GM23248 (cell line): Measurements from ENCODE around the gene CCDC47. TPM values are rescaled to one million over a fixed set of nuclear protein-coding genes. Genes with fewer than 3 reads are reported as not detected.

Experiments used
- DNase-seq: peaks from one replicate; pipeline ENCODE4 v3.0.0-alpha.2; 2015
- H2AFZ ChIP-seq: fragments of 200-600 bp; sonication (generic); 2 replicates; pipeline ENCODE4 v1.6.1; 2016; ENCODE audit warnings: antibody characterized with exemption
- H3F3A ChIP-seq: fragments of 200-600 bp; sonication (generic); 2 replicates; pipeline ENCODE4 v1.6.1; 2016; ENCODE audit warnings: mild to moderate bottlenecking, antibody characterized with exemption, mixed run types; ENCODE audit not compliant: insufficient read depth
- H3K27ac ChIP-seq: fragments of 200-600 bp; sonication (generic); 2 replicates; pipeline ENCODE4 v1.5.1; 2016; ENCODE audit warnings: mild to moderate bottlenecking
- H3K27me3 ChIP-seq: fragments of 200-600 bp; sonication (generic); replicated peaks from 2 replicates; pipeline ENCODE4 v1.6.1; 2016; ENCODE audit warnings: mild to moderate bottlenecking; ENCODE audit not compliant: insufficient read depth
- H3K36me3 ChIP-seq: fragments of 200-600 bp; sonication (generic); 2 replicates; pipeline ENCODE4 v1.6.1; 2016; ENCODE audit warnings: low read depth, mild to moderate bottlenecking
- H3K4me1 ChIP-seq: fragments of 200-600 bp; sonication (generic); 2 replicates; pipeline ENCODE4 v1.6.1; 2016; ENCODE audit warnings: mild to moderate bottlenecking; ENCODE audit not compliant: insufficient read depth
- H3K4me2 ChIP-seq: fragments of 200-600 bp; sonication (generic); one replicate; pipeline ENCODE4 v1.6.1; 2016; ENCODE audit warnings: mild to moderate bottlenecking; ENCODE audit not compliant: unreplicated experiment
- H3K4me3 ChIP-seq: fragments of 200-600 bp; sonication (generic); 2 replicates; pipeline ENCODE4 v1.5.1; 2016; ENCODE audit warnings: mild to moderate bottlenecking
- H3K79me2 ChIP-seq: fragments of 200-600 bp; sonication (generic); 2 replicates; pipeline ENCODE4 v1.6.1; 2016; ENCODE audit warnings: mild to moderate bottlenecking; ENCODE audit not compliant: insufficient read depth
- H3K9ac ChIP-seq: fragments of 200-600 bp; sonication (generic); 2 replicates; pipeline ENCODE4 v1.6.1; 2016; ENCODE audit warnings: mild to moderate bottlenecking
- H3K9me2 ChIP-seq: fragments of 200-600 bp; sonication (generic); 2 replicates; pipeline ENCODE4 v1.6.1; 2016; ENCODE audit warnings: mixed run types, mild to moderate bottlenecking, moderate library complexity; ENCODE audit not compliant: insufficient read depth
- H3K9me3 ChIP-seq: fragments of 200-600 bp; sonication (generic); one replicate; pipeline ENCODE4 v1.6.1; 2017; ENCODE audit warnings: low read depth
- H4K20me1 ChIP-seq: fragments of 200-600 bp; sonication (generic); 2 replicates; pipeline ENCODE4 v1.6.0; 2016; ENCODE audit not compliant: insufficient read depth
- EZH2 ChIP-seq: fragments of 200-600 bp; sonication (generic); IDR thresholded peaks from 2 replicates; pipeline ENCODE4 v1.6.1; 2018; ENCODE audit warnings: antibody characterized with exemption, mild to moderate bottlenecking; ENCODE audit not compliant: insufficient read depth, poor library complexity, severe bottlenecking
- EZH2phosphoT487 ChIP-seq: fragments of 200-600 bp; sonication (generic); IDR thresholded peaks from 2 replicates; pipeline ENCODE4 v1.6.1; 2018; ENCODE audit warnings: antibody characterized with exemption, moderate library complexity, mild to moderate bottlenecking, low read depth; ENCODE audit not compliant: insufficient read depth
- WGBS, 2 experiments: methylation state at CpG; one replicate each; pipeline ENCODE4 v1.1.6; 2015 to 2017; ENCODE audit warnings: low lambda C conversion rate in 2 of 2, low coverage in 1 of 2; ENCODE audit errors: missing lambda C conversion rate in 2 of 2; 5-methylcytosine and 5-hydroxymethylcytosine counted together
- in situ Hi-C: fragments of 300-500 bp; cut with MboI; formaldehyde crosslinking; loops from 2 replicates; pipeline ENCODE4 v1.15.0; 2020
- polyA plus RNA-seq: library from polyadenylated mRNA; unstranded; fragments of >200 nt; fragmentation: Nextera tagmentation; extraction: Ambion mirVana; gene quantifications from 2 replicates; pipeline ENCODE4 v1.2.1, GENCODE V29; 2016
- total RNA-seq: library from RNA; depleted of rRNA; stranded (reverse); fragments of >200 nt; shearing (Covaris generic); gene quantifications from 2 replicates; pipeline ENCODE4 v1.2.3, GENCODE V29; 2014

Gene CCDC47
- total and polyA plus RNA-seq, 2 experiments from 2014 or later, result 60.5 to 72.2 TPM

DNA sequence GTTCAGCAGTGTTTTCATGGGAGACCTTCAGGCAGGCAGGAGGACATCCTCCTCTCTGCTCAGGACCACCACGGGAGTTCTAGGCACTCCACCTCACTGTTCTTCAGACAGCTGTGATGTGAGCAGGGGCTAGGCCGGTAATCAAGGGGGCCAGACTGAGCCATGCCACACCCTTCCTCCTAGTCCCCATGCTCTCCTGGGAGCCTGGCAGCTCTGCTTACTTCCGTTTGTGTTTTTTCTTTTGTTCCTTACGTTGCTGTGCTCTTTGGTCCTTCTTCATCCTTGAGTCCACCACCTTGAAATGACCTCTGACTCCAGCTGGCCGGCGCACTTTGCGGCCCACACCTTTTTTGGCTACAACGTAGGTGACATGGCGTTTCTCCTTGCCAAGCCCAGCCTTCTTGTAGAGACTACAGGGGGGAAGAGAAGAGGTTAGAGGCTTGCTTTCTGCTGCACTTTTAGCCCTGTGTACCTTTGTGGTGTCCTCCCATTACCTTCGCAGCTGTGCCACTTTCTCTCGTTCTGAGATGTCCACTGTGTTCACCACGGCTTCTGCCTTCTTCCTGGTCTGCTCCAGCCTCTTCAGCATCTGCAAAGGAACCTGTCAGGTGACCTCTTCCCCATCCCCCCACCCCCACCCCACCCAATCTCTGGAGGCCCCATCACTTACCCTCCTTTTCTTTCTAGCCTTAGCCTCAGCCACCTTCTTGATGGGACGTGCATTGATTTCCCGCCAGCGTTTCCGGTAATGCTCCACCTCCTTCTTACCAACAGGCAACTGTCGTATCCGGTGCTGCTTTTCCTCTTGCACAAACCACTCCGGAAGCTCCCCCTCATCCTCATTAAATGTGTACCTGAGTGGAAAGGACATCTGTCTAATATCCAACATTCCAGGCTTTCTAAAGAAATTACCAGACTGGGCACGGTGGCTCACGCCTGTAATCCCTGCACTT lies 46.5 kb upstream of the CCDC47 start:
- H3K27ac ChIP-seq, result no peak overlapping the region
- no peaks in the 10 kb centered on the region for H4K20me1 ChIP-seq
- DNase-seq, result no peak
- in situ Hi-C loops, result no loop called here
- WGBS, 2 experiments, result 78 to 81% methylated on average over 21 of the region's 21 CpGs
- peaks cover 57% of the 10 kb centered on the region for H3K79me2 ChIP-seq
- peaks cover 95% of the 10 kb centered on the region for H3K36me3 ChIP-seq
- H3K4me1 ChIP-seq, result peaks cover 4% of the 10 kb centered on the region; the same call in 1 of the 2 replicates
- H3K4me3 ChIP-seq, result no peak overlapping the region
- H3F3A ChIP-seq, result peaks cover 72% of the 10 kb centered on the region
- no peak overlapping the region for H3K4me2 ChIP-seq
- H3K9me3 ChIP-seq, result no peaks in the 10 kb centered on the region
- TF ChIP-seq EZH2 (no peak), EZH2phosphoT487 (no peak)
- no peak overlapping the region for H3K9ac ChIP-seq
- H3K9me2 ChIP-seq, result no peaks in the 10 kb centered on the region
- H3K27me3 ChIP-seq, result no peaks in the 10 kb centered on the region
- H2AFZ ChIP-seq, result no peak overlapping the region

DNA sequence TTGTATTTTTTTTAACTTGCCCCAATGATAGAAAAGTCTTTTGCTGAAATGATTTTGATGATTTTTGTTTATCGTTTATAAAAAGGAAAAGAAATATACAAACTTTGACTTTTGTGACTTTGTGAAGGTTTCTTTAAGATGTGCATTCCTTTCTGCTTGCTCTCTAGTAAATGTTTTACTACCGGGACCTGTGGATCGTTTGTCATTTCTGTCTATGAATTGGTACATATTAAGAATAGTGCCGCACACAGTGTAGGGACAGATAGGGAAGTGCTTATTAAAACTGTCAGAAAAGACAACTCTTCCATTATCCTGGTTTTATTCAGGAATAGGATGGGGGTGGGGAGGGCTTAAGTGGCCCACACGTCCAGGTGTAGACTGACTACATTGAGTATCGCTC lies 45.7 kb upstream of the CCDC47 start:
- Histone ChIP-seq H3K9me2 (no peaks in the 10 kb centered on the region), H3K9ac (no peak overlapping the region), H3K9me3 (no peaks in the 10 kb centered on the region), H3K4me1 (peaks cover 4% of the 10 kb centered on the region; the same call in 1 of the 2 replicates), H3K4me2 (no peak overlapping the region), H3F3A (peaks cover 78% of the 10 kb centered on the region), H3K27me3 (no peaks in the 10 kb centered on the region), H3K36me3 (peaks cover 95% of the 10 kb centered on the region), H2AFZ (no peak overlapping the region), H3K27ac (no peak overlapping the region), H4K20me1 (no peaks in the 10 kb centered on the region), H3K79me2 (peaks cover 53% of the 10 kb centered on the region), H3K4me3 (no peak overlapping the region)
- DNase-seq, result no peak
- no peak for TF ChIP-seq EZH2
- no peak for TF ChIP-seq EZH2phosphoT487
- in situ Hi-C loops, result no loop called here
- 73 to 78% methylated on average over 6 of the region's 6 CpGs for WGBS, 2 experiments

DNA sequence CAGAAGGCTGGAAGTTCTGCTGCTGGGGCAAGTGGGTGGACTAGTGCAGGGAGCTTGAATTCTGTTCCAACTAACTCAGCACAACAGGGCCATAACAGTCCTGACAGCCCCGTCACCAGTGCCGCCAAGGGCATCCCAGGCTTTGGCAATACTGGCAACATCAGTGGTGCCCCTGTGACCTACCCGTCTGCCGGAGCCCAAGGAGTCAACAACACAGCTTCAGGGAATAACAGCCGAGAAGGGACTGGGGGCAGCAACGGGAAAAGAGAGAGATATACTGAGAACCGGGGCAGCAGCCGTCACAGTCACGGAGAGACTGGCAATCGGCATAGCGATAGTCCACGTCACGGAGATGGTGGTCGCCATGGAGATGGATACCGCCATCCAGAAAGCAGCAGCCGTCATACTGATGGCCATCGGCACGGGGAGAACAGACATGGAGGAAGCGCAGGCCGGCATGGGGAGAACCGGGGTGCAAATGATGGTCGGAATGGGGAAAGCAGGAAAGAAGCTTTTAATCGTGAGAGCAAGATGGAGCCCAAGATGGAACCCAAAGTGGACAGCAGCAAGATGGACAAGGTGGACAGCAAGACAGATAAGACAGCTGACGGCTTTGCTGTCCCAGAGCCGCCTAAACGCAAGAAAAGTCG lies 44.5 kb upstream of the CCDC47 start:
- TF ChIP-seq EZH2phosphoT487 (no peak), EZH2 (no peak)
- in situ Hi-C loops, result no loop called here
- H3K9me2 ChIP-seq, result no peaks in the 10 kb centered on the region
- H3K27me3 ChIP-seq, result no peaks in the 10 kb centered on the region
- no peak overlapping the region for H3K27ac ChIP-seq
- no peaks in the 10 kb centered on the region for H3K9me3 ChIP-seq
- H4K20me1 ChIP-seq, result no peaks in the 10 kb centered on the region
- H3K9ac ChIP-seq, result no peak overlapping the region
- peaks cover 4% of the 10 kb centered on the region; the same call in 1 of the 2 replicates for H3K4me1 ChIP-seq
- H3K4me2 ChIP-seq, result no peak overlapping the region
- H3K79me2 ChIP-seq, result peaks cover 51% of the 10 kb centered on the region
- DNase-seq, result no peak
- H3K4me3 ChIP-seq, result no peak overlapping the region
- WGBS, 2 experiments, result 96 to 97% methylated on average over 27 of the region's 27 CpGs
- H3K36me3 ChIP-seq, result peaks cover 93% of the 10 kb centered on the region
- peaks cover 85% of the 10 kb centered on the region for H3F3A ChIP-seq
- no peak overlapping the region for H2AFZ ChIP-seq

DNA sequence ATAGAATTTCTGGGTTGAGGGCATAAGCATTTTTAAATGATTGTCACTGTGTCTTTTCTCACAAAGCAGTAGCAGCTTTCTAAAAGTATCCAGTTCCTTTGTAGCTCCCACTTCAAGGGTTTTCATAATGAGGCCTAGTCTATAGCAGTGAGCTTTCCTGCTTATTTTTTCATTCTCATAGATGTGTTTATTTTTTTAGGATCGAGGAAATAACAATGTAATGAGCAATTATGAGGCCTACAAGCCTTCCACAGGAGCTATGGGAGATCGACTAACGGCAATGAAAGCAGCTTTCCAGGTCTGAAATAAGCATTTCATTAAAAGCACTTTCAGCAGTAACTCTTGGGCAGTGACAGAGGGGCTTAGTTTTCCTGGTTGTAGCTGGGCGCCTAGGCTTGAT lies 43.3 kb upstream of the CCDC47 start:
- Histone ChIP-seq H3K9me2 (no peaks in the 10 kb centered on the region), H4K20me1 (no peaks in the 10 kb centered on the region), H3F3A (peaks cover 85% of the 10 kb centered on the region), H3K4me1 (peaks cover 4% of the 10 kb centered on the region; the same call in 1 of the 2 replicates), H3K27me3 (no peaks in the 10 kb centered on the region), H3K9me3 (no peaks in the 10 kb centered on the region), H3K9ac (peak overlapping the region; percentile 29; the same call in 1 of the 2 replicates), H2AFZ (no peak overlapping the region), H3K79me2 (peaks cover 47% of the 10 kb centered on the region), H3K27ac (peak overlapping the region; percentile 23), H3K4me2 (no peak overlapping the region), H3K4me3 (no peak overlapping the region), H3K36me3 (peaks cover 93% of the 10 kb centered on the region)
- 59 to 64% methylated on average over 4 of the region's 4 CpGs for WGBS, 2 experiments
- DNase-seq, result peak; percentile 24
- in situ Hi-C loops, result no loop called here
- TF ChIP-seq EZH2phosphoT487, result no peak
- TF ChIP-seq EZH2, result no peak
